Fibroblast of the conjunctiva (primary cell): ENCODE data around the gene TSPAN17.
"Not testable (repeated sequence)": the region's sequence is repeated elsewhere in the genome, so short reads cannot be mapped to it uniquely, and the experiment has no call there.

Experiments used
- DNase-seq: peaks from one replicate; pipeline ENCODE4 v3.0.0-alpha.2; 2010; ENCODE audit warnings: low read depth

TSPAN17 gene, protein sequence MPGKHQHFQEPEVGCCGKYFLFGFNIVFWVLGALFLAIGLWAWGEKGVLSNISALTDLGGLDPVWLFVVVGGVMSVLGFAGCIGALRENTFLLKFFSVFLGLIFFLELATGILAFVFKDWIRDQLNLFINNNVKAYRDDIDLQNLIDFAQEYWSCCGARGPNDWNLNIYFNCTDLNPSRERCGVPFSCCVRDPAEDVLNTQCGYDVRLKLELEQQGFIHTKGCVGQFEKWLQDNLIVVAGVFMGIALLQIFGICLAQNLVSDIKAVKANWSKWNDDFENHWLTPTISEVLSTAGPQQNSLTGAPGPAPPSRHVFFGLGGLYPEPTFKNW

DNA sequence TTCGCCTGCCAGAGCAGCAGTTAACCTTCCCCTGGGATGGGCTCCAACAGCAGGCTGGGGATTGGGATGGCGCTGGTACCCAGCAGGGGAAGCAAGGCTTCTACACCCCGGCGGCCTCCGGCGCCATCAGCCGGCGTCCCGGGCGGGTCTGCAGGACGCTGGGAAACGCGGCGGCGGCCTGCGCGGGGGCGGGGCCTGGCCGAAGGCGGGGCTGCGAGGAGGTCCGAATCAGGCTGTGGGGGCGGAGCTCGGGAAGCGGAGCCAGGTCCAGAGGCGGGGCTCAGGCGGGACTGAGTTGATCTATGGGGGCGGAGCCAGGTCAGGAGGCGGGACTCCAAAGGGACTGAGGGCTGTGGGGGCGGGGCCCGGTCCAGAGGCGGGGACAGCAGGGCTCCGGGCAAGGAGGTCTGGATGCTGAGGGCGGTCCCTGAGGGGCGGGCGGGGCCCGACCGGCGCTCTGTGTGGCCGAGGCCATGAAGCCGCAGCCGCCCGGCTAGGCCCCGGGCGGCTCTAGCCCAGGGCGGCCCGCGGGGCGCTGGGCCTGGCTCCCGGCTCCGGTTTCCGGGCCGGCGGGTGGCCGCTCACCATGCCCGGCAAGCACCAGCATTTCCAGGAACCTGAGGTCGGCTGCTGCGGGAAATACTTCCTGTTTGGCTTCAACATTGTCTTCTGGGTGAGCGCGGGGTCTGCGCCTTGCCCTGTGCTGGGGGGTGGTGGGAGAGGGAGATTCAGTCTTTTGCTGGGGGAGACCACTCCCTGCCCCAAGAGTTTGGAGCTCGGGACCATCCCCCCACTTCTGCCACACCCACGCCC is at the start of gene TSPAN17:
Gene TSPAN17 (plus strand): TSS at position 455 of the 813 bp plus-strand sequence. CDS start 132 bp downstream, at position 587.
- DNase-seq, result peak; percentile 99

DNA sequence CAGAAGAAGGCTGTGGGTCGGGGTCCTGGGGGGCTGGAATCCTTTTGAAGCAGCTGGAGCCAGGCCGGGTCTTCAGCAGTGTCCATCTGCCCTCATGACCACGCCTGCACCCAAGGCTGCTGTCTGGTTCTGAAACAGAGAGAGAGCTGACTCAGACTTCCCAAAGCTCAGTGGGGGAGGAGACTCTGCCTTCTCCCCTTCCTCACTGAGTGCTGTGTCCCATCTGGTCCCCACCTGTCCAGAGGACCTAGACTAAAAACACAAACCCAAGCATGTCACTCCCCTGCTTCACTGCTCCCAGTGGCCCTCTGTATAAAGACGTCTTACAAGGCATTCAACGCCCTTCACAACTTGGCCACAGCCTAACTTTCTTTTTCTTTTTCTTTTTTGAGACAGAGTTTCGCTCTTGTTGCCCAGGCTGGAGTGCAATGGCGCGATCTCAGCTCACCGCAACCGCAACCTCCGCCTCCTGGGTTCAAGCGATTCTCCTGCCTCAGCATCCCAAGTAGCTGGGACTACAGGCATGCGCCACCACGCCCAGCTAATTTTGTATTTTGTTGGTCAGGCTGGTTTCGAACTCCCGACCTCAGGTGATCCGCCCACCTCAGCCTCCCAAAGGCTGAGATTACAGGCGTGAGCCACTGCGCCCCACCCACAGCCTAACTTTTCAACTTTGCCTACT is 47.4 kb upstream of the TSPAN17 start:
- DNase-seq, result not testable (repeated sequence)

- no peak for DNase-seq
Observed at GRCh38 chr5:176601901-176602482, 45.3 kb upstream of the TSPAN17 start.

DNA sequence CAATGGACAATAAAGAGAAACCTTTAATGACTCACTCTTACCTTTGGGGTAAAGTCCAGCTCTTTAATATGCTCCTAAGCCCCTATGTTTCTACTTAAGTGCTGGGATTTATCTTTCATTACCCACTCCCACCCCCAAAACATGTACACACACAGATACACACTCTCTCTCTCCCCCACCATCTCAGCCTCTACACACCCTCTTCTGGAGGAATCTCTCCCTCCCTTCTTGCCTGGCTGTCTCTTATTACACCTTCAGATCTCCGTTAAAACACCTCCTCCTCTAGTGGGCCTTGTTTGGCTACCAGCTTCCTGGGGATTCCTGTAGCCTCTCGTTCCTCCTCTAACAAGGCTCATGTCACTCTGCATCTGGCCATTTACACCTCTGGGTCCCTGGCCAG is 44.2 kb upstream of the TSPAN17 start:
- no peak for DNase-seq

DNA sequence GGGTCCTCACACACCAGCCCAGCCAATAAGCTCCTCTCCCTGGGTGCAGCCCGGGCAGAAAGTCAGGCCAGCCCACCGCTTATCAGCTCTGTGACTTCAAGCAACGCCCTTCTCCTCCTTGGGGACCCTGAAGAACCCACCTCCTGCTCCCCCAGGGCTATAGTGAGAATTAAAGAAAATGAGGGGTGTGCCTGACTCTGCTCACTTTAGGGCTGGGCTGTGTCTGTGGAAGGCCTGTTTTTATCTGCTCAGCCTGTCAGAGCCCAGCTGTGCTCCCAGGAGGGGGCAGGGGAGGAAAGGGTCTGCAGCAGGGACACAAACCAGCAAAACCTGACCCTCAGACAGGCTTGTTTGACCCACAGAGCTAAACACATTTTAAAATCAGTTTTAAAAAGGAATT is 41.3 kb upstream of the TSPAN17 start:
- DNase-seq, result no peak

DNA sequence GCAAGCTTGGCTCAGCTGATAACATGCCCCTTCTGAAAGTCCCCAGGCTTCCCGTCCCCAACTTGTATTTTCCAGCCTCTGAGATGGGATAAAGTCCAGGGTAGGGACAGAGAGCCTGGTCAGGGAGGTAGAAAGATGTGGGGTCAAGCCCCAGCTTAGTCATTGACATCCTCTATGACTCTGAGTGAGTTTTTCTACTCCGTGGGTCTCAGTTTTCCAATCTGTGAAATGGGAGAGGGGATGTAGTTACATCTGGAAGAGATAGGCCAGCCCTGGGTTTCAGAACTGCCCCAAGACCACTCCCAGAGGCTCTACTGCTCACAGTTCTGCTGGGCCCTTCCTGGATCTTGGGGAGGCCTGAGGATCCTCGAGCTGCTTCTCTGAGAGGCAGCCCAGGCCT is 40.4 kb upstream of the TSPAN17 start:
- DNase-seq, result no peak

DNA sequence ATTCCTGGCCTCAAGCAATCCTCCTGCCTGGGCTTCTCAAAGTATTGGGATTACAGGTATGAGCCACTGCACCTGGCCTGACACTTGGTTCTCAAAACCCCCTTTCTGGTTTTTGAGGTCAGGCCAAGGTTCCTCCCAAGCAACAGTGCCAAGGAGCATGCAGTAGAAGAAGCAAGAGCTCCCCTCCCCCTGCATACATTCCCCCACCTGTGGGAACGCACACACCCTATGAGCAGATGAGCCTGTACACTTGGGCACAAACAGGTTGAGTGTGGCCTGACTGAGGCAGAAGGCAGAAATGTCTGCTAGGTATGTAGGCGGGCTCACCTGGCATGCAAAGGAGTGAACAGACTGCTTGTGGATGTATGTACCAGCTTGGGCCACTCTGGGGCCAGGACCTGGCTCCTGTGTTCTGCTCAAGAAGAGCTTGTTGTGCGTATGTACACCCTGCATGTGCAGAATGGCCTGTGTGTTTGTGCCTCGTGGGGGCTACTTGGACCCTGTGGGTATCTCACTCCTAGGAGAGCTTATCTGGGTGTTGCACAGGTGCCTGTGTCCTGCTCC is 39.1 kb upstream of the TSPAN17 start:
- DNase-seq, result no peak

DNA sequence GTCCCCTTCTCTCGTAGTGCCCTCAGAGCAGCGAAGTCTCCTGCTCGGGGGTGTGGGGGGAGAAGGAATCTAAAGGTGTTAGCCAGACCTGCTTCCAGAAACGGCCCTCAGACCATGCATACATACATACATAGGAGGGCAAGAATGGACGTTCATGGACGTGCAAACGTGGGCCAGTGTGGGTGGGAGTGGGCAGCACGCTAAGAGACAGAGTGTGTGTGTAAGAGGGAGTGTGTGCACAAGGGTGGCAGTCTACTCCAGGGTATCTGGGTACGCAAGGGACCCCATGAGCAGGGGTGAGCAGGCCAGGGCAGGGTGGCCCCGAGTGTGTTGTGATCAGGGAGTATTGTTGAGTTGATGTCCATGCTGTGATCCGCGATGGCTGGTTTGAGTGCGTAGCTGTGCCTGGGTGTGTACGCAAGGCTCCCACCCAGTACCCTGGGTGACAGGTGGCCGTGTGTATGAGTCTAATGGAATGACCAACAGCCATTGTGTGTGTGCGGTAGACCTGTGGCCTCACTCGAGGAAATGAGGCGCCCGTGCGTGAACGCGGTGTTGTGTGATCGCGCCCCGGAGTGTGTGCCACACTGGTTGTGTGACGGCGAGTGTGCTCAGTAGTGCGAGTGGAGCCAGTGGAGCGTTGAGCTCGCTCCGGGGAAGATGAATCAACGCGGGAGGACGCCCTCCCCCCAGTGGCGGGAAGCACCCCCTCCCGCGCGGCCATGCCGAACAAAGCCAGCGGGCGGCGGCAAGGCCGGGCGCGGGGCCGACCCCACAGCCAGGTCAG is 38.2 kb upstream of the TSPAN17 start:
- DNase-seq, result no peak

- DNase-seq, result peak; percentile 10
Observed at GRCh38 chr5:176609724-176610434, 37.4 kb upstream of the TSPAN17 start, which contains the start of gene GPRIN1. Gene GPRIN1, minus strand, starts transcription at chr5:176610156. Its CDS starts 10,322 bp downstream, at chr5:176599834.

DNA sequence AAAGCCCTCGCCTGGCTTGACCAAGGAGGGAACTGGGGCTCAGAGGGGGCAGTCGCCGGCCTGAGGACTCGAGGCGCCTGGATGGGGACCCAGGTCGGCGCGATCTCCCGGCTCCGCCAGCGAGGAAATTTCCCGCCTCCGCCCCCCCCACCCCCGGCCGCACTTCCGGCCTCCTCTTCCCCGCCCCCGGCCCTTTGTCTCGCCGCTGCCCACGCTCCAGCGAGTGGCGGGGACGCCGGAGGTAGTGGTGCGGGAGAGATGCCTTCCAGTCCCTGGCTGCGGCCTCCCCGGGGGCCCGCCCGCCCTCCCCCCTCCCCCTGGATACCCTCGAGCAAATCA is 36.9 kb upstream of the TSPAN17 start:
- no peak for DNase-seq

DNA sequence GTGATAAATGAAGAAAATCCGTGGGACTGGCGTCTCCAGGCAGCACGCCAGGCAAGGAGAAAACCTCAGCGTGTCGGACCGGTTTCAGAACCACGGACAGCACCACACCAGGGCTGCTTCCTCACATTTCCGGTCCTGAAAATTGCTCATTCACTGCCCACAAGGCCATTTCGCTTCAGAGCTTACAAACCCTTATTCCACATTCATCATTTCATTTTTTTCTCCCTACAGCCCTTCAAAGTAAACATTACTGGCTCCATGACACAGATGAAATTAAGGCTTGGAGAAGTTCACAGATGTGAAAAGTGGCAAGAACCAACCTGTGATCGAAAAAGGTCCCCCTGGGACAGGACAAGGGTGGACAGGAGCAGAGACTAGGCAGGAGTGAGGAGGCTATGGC is 35.8 kb upstream of the TSPAN17 start:
- peak; percentile 59 for DNase-seq

GRCh38 chr5:176612008-176612407 is 35.3 kb upstream of the TSPAN17 start:
- no peak for DNase-seq

DNA sequence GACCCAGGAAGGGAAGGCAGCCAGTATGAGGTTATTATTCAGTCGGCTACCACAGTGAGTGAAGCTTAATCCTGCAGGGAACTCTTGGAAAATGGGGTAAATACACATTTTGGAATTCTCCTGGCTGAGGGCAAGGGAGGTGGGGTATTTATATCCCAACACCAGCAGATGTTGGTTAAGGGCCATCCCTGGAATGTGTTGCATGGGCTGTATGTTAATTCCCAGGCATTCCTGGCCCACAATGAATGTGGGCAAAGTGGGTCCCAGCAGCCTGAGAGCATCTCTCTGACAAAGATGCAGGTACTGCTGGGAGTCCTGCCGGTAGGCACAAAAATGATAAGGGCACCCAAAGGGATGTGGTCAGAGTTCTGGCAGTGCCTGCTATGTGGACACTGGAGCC is 34.4 kb upstream of the TSPAN17 start:
- DNase-seq, result no peak

- peak; percentile 29 for DNase-seq
Observed at GRCh38 chr5:176614805-176615478, 32.3 kb upstream of the TSPAN17 start.

- no peak for DNase-seq
Observed at GRCh38 chr5:176616511-176616910, 30.8 kb upstream of the TSPAN17 start.

- DNase-seq, result no peak
Observed at GRCh38 chr5:176618783-176619182, 28.5 kb upstream of the TSPAN17 start.

DNA sequence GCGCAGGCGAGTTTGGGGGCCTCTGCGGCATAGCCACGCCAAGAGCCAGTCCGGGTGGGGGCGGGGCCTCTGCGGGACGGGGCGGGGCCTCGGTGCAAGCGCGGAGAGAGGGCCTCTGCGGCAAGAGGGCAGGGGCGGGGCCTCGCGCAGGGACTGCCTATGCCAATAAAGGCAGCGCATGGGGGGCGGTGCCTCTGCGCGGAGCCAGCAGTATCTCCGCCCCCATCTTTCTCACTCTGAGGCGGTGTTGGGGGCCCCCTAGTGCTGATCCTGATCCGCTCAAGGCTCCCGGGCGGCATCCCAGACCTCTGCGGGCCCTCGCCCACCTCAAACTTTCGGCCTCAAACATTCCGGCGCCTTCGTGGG is 28.1 kb upstream of the TSPAN17 start:
- peak; percentile 81 for DNase-seq

DNA sequence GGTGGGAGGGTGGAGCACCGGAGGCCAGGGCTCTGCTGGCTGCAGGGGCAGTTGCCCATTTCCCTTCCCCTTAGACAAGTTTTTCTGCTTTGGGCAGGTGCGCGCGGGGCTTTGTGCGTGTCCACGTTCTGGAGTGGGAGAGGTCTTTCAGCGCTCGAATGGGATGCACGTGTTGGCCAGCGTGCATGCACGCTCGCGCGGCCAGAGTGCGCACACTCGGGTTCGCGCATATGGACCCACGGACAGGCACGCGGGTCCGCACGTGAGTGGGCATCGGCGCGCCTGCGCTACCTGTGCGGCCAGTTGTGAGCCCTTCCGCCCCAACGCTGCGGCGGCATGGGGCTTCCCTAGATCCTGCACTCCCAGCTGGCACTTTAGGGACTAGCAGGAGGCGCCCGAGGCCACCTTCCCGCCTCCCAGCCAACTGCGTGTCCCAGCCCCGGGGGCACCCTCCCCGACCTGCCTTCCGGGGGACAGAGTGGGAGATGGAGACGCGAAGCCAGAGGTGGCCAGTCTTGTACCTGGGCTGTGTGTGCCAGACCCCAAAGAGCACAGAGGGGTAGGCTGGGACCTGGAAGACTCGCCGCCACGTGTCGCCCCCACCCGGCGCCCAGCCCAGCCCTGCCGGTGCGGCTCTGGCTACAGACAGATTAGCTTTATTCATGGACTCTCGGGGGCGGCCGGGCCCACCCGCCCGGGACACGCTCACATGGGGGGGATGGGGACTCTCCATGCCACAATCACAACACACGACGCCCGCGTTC is 27.5 kb upstream of the TSPAN17 start:
- DNase-seq, result no peak

DNA sequence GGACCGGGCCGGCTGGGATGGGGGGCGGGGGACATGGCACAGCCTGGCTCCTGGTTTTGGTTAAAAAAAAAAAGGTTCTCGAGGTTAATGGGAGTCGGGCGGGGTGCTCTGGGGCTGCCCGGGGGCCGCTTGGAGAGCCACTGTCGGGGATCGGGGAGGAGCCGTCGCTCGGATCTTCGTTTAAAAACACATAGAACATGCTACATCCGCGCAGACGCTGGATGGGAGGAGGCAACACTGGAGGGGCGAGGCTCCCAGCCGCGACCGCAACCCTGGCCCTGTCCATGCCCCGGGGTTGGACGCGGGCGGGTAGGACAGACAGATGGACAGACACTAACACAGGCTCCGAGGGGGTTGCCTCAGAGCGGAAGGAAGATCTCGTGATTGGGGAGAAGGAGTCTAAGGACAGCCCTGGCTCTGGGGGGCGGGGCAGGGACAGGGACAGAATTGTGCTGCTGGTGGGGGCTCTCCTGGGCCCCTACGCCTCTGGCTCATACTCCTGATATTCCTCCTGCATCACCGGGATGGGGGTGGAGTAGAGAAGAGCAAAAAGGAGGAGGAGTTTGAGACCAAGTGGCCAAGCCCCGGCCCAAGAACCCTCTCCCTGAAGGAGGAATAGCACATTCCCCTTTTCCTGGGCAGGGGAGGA is 26.8 kb upstream of the TSPAN17 start:
- no peak for DNase-seq
